SK-N-SH (cell line): Measurements from ENCODE around the gene DOCK10. TPM values are rescaled to one million over a fixed set of nuclear protein-coding genes. Genes with fewer than 3 reads are reported as not detected.
A peak's percentile ranks its signal among the peaks of the same experiment; 100 is the strongest.

Experiments used
- CTCF ChIA-PET: fragments of 300-600, 350-600 bp; formaldehyde crosslinking; extraction: SDS; loops from one replicate; lab custom pipeline; 2021; lab: Yijun Ruan, JAX
- POLR2A ChIA-PET: fragments of 350-600 bp; sonication (Branson Sonifier 250); formaldehyde crosslinking; extraction: SDS; loops from one replicate; lab custom pipeline; 2020; ENCODE audit warnings: antibody characterized with exemption, inconsistent platforms; lab: Yijun Ruan, JAX
- DNase-seq: peaks from one replicate; pipeline ENCODE4 v3.0.0; 2012
- H2AFZ ChIP-seq: fragments of 200-600 bp; sonication (generic); 2 replicates; pipeline ENCODE4 v1.8.1; 2016; ENCODE audit warnings: antibody characterized with exemption, mild to moderate bottlenecking, low read depth
- H3F3A ChIP-seq: fragments of 200-600 bp; sonication (generic); replicated peaks from 2 replicates; pipeline ENCODE3; 2016; ENCODE audit warnings: antibody characterized with exemption, mild to moderate bottlenecking; ENCODE audit not compliant: insufficient read depth
- H3K27ac ChIP-seq, 2 experiments: fragments of 200-500 bp in 1 of 2; fragments of 200-600 bp in 1 of 2; sonication (Bioruptor generic) in 1 of 2; sonication (generic), shearing (Covaris generic) in 1 of 2; 2 replicates each; pipeline versions ENCODE4 v1.5.1 to v1.6.1; 2014 to 2016; ENCODE audit warnings: low read depth in 2 of 2, inconsistent platforms in 1 of 2, low read length in 1 of 2, mild to moderate bottlenecking in 1 of 2, mixed read lengths in 1 of 2
- H3K27me3 ChIP-seq: fragments of 200-600 bp; sonication (generic), shearing (Covaris generic); 2 replicates; pipeline ENCODE4 v1.6.1; 2016; ENCODE audit warnings: mixed run types; ENCODE audit not compliant: insufficient read depth
- H3K36me3 ChIP-seq, 2 experiments: fragments of 200-500 bp in 1 of 2; fragments of 200-600 bp in 1 of 2; sonication (Bioruptor generic) in 1 of 2; sonication (generic) in 1 of 2; replicated peaks in 1 of 2; 2 replicates each; pipeline versions ENCODE3 to v1.5.1; 2014 to 2016; ENCODE audit warnings: low read length in 1 of 2, mild to moderate bottlenecking in 1 of 2; ENCODE audit not compliant: insufficient read depth in 2 of 2, control insufficient read depth in 1 of 2
- H3K4me1 ChIP-seq, 2 experiments: fragments of 200-500 bp in 1 of 2; fragments of 200-600 bp in 1 of 2; sonication (Bioruptor generic) in 1 of 2; sonication (generic), shearing (Covaris generic) in 1 of 2; 2 replicates each; pipeline versions ENCODE4 v1.5.1 to v1.6.1; 2014 to 2016; ENCODE audit warnings: low read depth in 1 of 2, low read length in 1 of 2, mixed run types in 1 of 2; ENCODE audit not compliant: insufficient read depth in 2 of 2, control insufficient read depth in 1 of 2
- H3K4me2 ChIP-seq: fragments of 200-600 bp; sonication (generic), shearing (Covaris generic); 2 replicates; pipeline ENCODE4 v1.6.1; 2017; ENCODE audit warnings: mixed run types
- H3K4me3 ChIP-seq, 2 experiments: fragments of 200-500 bp in 1 of 2; fragments of 200-600 bp in 1 of 2; sonication (Bioruptor generic) in 1 of 2; sonication (generic), shearing (Covaris generic) in 1 of 2; 2 replicates each; pipeline versions ENCODE4 v1.5.1 to v1.8.1; 2014 to 2016; ENCODE audit warnings: low read depth in 2 of 2, inconsistent platforms in 1 of 2, low read length in 1 of 2, mild to moderate bottlenecking in 1 of 2, mixed read lengths in 1 of 2, moderate library complexity in 1 of 2
- H3K79me2 ChIP-seq: fragments of 200-600 bp; sonication (generic); 2 replicates; pipeline ENCODE4 v1.8.1; 2017; ENCODE audit warnings: mild to moderate bottlenecking; ENCODE audit not compliant: insufficient read depth
- H3K9ac ChIP-seq: fragments of 200-600 bp; sonication (generic); 2 replicates; pipeline ENCODE4 v1.6.1; 2017; ENCODE audit warnings: mixed run types
- H3K9me2 ChIP-seq: fragments of 200-600 bp; sonication (generic); 2 replicates; pipeline ENCODE4 v1.6.1; 2017; ENCODE audit warnings: mixed run types
- H3K9me3 ChIP-seq: fragments of 200-600 bp; sonication (generic); 2 replicates; pipeline ENCODE4 v1.6.1; 2017; ENCODE audit warnings: mixed run types, mild to moderate bottlenecking, moderate library complexity
- H4K20me1 ChIP-seq: fragments of 200-600 bp; sonication (generic); 2 replicates; pipeline ENCODE4 v1.6.1; 2017; ENCODE audit warnings: mild to moderate bottlenecking, mixed run types; ENCODE audit not compliant: insufficient read depth
- CTCF ChIP-seq: fragments of 200-600 bp; sonication (generic); IDR thresholded peaks from 2 replicates; pipeline ENCODE4 v1.6.1; 2017; ENCODE audit warnings: antibody characterized with exemption, mild to moderate bottlenecking, moderate library complexity
- ELF1 ChIP-seq: IDR thresholded peaks from 2 replicates; pipeline ENCODE4 v1.4.0; 2012
- EP300 ChIP-seq, 2 experiments: IDR thresholded peaks; 2 replicates each; pipeline versions ENCODE4 v1.4.0 to v1.6.1; 2012; ENCODE audit warnings: borderline replicate concordance in 1 of 2, low read depth in 1 of 2, low read length in 1 of 2
- FOXJ3 ChIP-seq: sonication (generic); formaldehyde crosslinking; IDR thresholded peaks from 2 replicates; pipeline ENCODE4 v1.5.1; 2020; ENCODE audit warnings: mild to moderate bottlenecking, missing genetic modification reagents
- GABPA ChIP-seq: IDR thresholded peaks from 2 replicates; pipeline ENCODE4 v1.4.0; 2012; ENCODE audit warnings: low read depth, mild to moderate bottlenecking
- MAX ChIP-seq: IDR thresholded peaks from 2 replicates; pipeline ENCODE4 v1.4.0; 2012; ENCODE audit warnings: low read depth
- MXI1 ChIP-seq: IDR thresholded peaks from 2 replicates; pipeline ENCODE4 v1.6.1; 2012; ENCODE audit warnings: mild to moderate bottlenecking, low read depth, low read length, improper control_type of control experiment
- RXRA ChIP-seq: IDR thresholded peaks from 2 replicates; pipeline ENCODE4 v1.4.0; 2012; ENCODE audit warnings: low read depth, mild to moderate bottlenecking, borderline replicate concordance
- SIN3A ChIP-seq: IDR thresholded peaks from 2 replicates; pipeline ENCODE4 v1.6.1; 2012; ENCODE audit warnings: low read depth, mild to moderate bottlenecking, low read length, moderate library complexity, borderline replicate concordance
- SMC3 ChIP-seq: IDR thresholded peaks from 2 replicates; pipeline ENCODE4 v1.6.1; 2012; ENCODE audit warnings: low read depth, low read length, improper control_type of control experiment
- TAF1 ChIP-seq: IDR thresholded peaks from 2 replicates; pipeline ENCODE4 v1.6.1; 2012; ENCODE audit warnings: low read depth, mild to moderate bottlenecking, low read length, moderate library complexity, borderline replicate concordance
- TCF12 ChIP-seq: IDR thresholded peaks from 2 replicates; pipeline ENCODE4 v1.4.0; 2012
- TEAD4 ChIP-seq: IDR thresholded peaks from 2 replicates; pipeline ENCODE4 v1.4.0; 2012; ENCODE audit warnings: mild to moderate bottlenecking, borderline replicate concordance; ENCODE audit not compliant: insufficient read depth
- YY1 ChIP-seq: IDR thresholded peaks from 2 replicates; pipeline ENCODE4 v1.4.0; 2012; ENCODE audit warnings: low read depth, mild to moderate bottlenecking
- WGBS: methylation state at CpG from one replicate; pipeline ENCODE4 v1.1.6; 2017; ENCODE audit warnings: low lambda C conversion rate; 5-methylcytosine and 5-hydroxymethylcytosine counted together
- polyA plus RNA-seq, 3 experiments: library from polyadenylated mRNA; depleted of rRNA; stranded (reverse); fragments of >200 nt; gene quantifications; 2 replicates each; pipeline ENCODE4 v1.2.3, GENCODE V29; 2012
- TF ChIP-seq, protein P1 (sequence below): fragments of 150-350 bp; IDR thresholded peaks from 2 replicates; pipeline ENCODE4 v1.6.1; 2017; ENCODE audit warnings: antibody characterized with exemption, low read length, low read depth, borderline replicate concordance
- TF ChIP-seq, protein P2 (sequence below): IDR thresholded peaks from 2 replicates; pipeline ENCODE4 v1.6.1; 2012; ENCODE audit warnings: mild to moderate bottlenecking, low read depth, low read length, moderate library complexity
- TF ChIP-seq, protein P3 (sequence below): IDR thresholded peaks from 2 replicates; pipeline ENCODE4; 2012
- TF ChIP-seq, protein P4 (sequence below): IDR thresholded peaks from 2 replicates; pipeline ENCODE4 v1.4.0; 2012; ENCODE audit warnings: low read depth, borderline replicate concordance
- TF ChIP-seq, protein P5 (sequence below): fragments of 150-350 bp; IDR thresholded peaks from 2 replicates; pipeline ENCODE4 v1.6.1; 2016; ENCODE audit warnings: mild to moderate bottlenecking, low read depth, low read length

Gene DOCK10
- polyA plus RNA-seq (2012; rRNA removed) = 20.6 and 24.1 TPM in 2 replicates
- polyA plus RNA-seq (2012; cell fraction: cytosol; rRNA removed) = 17.3 and 18.3 TPM in 2 replicates
- 39.5 and 50.7 TPM in 2 replicates for polyA plus RNA-seq (2012; cell fraction: nucleus; rRNA removed)

DNA sequence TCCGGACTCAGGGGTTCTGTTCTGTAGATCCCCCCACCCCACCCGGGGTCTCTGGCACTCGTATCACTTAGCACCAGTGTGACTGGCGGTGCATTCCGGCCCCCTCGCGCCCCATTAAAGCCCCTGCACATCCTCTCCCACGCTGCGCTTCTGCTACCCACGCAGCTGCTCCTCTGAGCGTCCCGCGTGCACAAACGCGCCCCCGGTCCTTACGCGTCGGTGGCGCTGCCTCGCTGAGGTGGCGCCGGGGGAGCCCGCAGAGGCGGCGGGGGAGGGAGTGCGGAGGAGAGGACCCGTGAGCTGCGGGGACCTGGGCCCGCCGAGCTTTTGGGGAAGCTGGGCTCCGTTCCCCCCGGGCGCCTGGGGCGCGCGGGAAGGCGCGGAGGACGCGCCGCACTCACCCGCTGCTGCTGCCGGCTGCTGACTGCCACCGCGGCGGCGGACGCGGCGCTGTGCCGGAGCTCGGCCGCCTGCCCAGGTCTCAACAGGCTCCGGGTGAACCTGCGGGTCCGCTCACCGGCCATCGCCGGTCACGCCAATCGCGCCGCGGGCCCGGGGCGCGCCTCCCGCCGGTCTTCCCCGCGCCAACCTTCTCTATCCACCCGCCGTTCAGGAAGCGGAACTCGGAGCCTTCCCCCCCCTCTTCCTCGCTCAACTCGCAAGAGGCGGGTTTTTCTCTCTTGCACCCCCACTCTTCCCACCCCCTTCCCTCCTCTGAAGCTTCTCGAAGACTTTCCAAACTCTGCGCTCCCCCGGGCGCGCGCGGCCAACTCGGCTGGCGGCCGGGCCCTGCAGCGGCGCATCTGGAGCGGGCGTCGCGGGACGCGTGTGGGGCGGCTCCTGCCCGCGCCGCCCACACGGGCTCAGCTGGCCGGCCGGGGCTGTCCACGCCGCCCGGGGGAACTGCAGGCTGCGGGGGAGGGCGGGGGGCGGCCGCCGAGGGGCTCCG, at the start of gene DOCK10:
DOCK10 (minus strand) TSS at position 618 of the 949 bp plus-strand sequence; CDS start at position 524, 94 bp downstream.
- CTCF ChIA-PET = interaction anchor here (0.6 to 1.7 kb wide), 8 partner anchors 10 to 619 kb away, joined by 3 to 5 read pairs (median 3); no protein-coding TSS in a partner anchor
- H3K9me3 ChIP-seq = no peaks in the 10 kb centered on the region
- H3K27ac ChIP-seq = peak within 1 kb of the TSS in 1 of 2 experiments; percentile 24; a peak in 1 of 4 replicates
- no peaks in the 10 kb centered on the region for H4K20me1 ChIP-seq
- POLR2A ChIA-PET = no interaction called here
- peak; percentile 81 for DNase-seq
- peak within 1 kb of the TSS; percentile 92 for H2AFZ ChIP-seq
- H3K4me3 ChIP-seq = peak within 1 kb of the TSS; percentile 72 to 78
- H3K27me3 ChIP-seq = no peaks in the 10 kb centered on the region
- no peaks in the 10 kb centered on the region for H3K9me2 ChIP-seq
- no peaks in the 10 kb centered on the region for H3F3A ChIP-seq
- 1% methylated on average over 45 of the region's 113 CpGs for WGBS
- no peaks in the 10 kb centered on the region for H3K36me3 ChIP-seq
- H3K4me1 ChIP-seq = no peaks in the 10 kb centered on the region; a peak in 1 of 4 replicates
- H3K4me2 ChIP-seq = peak within 1 kb of the TSS; percentile 86
- peaks cover 56% of the 10 kb centered on the region for H3K79me2 ChIP-seq
- peak within 1 kb of the TSS; percentile 68 for H3K9ac ChIP-seq
- no peak for TF ChIP-seq SMC3
- TF ChIP-seq YY1 = no peak
- no peak for TF ChIP-seq RXRA
- TF ChIP-seq MXI1 = no peak; the same call in 1 of the 2 replicates
- peak; percentile 58; the same call in 1 of the 2 replicates for TF ChIP-seq ELF1
- peak; percentile 14 for TF ChIP-seq CTCF
- no peak for TF ChIP-seq TCF12
- TF ChIP-seq, protein P1, sequence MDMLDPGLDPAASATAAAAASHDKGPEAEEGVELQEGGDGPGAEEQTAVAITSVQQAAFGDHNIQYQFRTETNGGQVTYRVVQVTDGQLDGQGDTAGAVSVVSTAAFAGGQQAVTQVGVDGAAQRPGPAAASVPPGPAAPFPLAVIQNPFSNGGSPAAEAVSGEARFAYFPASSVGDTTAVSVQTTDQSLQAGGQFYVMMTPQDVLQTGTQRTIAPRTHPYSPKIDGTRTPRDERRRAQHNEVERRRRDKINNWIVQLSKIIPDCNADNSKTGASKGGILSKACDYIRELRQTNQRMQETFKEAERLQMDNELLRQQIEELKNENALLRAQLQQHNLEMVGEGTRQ = no peak
- 0 out of 4 replicates have a peak, but pooled peaks of 1 of the 2 experiments have one; percentile 14 for TF ChIP-seq EP300 (IDR thresholded peaks at IDR 0.05; ENCODE audit: borderline replicate concordance in 1 of 2, low read depth in 1 of 2, low read length in 1 of 2)
- TF ChIP-seq, protein P2, sequence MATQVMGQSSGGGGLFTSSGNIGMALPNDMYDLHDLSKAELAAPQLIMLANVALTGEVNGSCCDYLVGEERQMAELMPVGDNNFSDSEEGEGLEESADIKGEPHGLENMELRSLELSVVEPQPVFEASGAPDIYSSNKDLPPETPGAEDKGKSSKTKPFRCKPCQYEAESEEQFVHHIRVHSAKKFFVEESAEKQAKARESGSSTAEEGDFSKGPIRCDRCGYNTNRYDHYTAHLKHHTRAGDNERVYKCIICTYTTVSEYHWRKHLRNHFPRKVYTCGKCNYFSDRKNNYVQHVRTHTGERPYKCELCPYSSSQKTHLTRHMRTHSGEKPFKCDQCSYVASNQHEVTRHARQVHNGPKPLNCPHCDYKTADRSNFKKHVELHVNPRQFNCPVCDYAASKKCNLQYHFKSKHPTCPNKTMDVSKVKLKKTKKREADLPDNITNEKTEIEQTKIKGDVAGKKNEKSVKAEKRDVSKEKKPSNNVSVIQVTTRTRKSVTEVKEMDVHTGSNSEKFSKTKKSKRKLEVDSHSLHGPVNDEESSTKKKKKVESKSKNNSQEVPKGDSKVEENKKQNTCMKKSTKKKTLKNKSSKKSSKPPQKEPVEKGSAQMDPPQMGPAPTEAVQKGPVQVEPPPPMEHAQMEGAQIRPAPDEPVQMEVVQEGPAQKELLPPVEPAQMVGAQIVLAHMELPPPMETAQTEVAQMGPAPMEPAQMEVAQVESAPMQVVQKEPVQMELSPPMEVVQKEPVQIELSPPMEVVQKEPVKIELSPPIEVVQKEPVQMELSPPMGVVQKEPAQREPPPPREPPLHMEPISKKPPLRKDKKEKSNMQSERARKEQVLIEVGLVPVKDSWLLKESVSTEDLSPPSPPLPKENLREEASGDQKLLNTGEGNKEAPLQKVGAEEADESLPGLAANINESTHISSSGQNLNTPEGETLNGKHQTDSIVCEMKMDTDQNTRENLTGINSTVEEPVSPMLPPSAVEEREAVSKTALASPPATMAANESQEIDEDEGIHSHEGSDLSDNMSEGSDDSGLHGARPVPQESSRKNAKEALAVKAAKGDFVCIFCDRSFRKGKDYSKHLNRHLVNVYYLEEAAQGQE = no peak
- TF ChIP-seq FOXJ3 (CRISPR knock-in tag) = no peak
- TF ChIP-seq, protein P3, sequence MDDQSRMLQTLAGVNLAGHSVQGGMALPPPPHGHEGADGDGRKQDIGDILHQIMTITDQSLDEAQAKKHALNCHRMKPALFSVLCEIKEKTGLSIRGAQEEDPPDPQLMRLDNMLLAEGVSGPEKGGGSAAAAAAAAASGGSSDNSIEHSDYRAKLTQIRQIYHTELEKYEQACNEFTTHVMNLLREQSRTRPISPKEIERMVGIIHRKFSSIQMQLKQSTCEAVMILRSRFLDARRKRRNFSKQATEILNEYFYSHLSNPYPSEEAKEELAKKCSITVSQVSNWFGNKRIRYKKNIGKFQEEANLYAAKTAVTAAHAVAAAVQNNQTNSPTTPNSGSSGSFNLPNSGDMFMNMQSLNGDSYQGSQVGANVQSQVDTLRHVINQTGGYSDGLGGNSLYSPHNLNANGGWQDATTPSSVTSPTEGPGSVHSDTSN = no peak
- TF ChIP-seq MAX = no peak; the same call in 1 of the 2 replicates
- TF ChIP-seq TAF1 = no peak
- TF ChIP-seq, protein P4, sequence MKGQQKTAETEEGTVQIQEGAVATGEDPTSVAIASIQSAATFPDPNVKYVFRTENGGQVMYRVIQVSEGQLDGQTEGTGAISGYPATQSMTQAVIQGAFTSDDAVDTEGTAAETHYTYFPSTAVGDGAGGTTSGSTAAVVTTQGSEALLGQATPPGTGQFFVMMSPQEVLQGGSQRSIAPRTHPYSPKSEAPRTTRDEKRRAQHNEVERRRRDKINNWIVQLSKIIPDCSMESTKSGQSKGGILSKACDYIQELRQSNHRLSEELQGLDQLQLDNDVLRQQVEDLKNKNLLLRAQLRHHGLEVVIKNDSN = no peak
- TF ChIP-seq GABPA = peak; percentile 69
- TF ChIP-seq, protein P5, sequence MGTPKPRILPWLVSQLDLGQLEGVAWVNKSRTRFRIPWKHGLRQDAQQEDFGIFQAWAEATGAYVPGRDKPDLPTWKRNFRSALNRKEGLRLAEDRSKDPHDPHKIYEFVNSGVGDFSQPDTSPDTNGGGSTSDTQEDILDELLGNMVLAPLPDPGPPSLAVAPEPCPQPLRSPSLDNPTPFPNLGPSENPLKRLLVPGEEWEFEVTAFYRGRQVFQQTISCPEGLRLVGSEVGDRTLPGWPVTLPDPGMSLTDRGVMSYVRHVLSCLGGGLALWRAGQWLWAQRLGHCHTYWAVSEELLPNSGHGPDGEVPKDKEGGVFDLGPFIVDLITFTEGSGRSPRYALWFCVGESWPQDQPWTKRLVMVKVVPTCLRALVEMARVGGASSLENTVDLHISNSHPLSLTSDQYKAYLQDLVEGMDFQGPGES = no peak
- 0 out of 2 replicates have a peak, but pooled peaks have one; percentile 15 for TF ChIP-seq SIN3A
- no peak for TF ChIP-seq TEAD4
